Lower lobe of right lung (tissue), 2 donors: Measurements from ENCODE around the gene EVA1B. TPM values are rescaled to one million over a fixed set of nuclear protein-coding genes. Genes with fewer than 3 reads are reported as not detected.

Experiments
- ATAC-seq, 2 donors: fragments of 200-7000 bp; cut with Tn5 transposase; one replicate each; pipeline ENCODE4 v1.9.1; 2020 to 2022; ENCODE audit warnings: mild to moderate bottlenecking in 2 of 2, moderate library complexity in 2 of 2
- DNase-seq: peaks from one replicate; pipeline ENCODE4 v3.0.0-alpha.2; 2020
- H3K27ac ChIP-seq: fragments of 200-600 bp; one replicate; pipeline ENCODE4 v1.8.0; 2022
- H3K27me3 ChIP-seq: fragments of 200-600 bp; one replicate; pipeline ENCODE4 v1.8.0; 2022; ENCODE audit warnings: low read depth
- H3K36me3 ChIP-seq: fragments of 200-600 bp; one replicate; pipeline ENCODE4 v1.8.0; 2022; ENCODE audit warnings: mild to moderate bottlenecking
- H3K4me1 ChIP-seq: fragments of 200-600 bp; one replicate; pipeline ENCODE4 v1.8.0; 2022
- H3K4me3 ChIP-seq: fragments of 200-600 bp; one replicate; pipeline ENCODE4 v1.8.0; 2022; ENCODE audit warnings: mild to moderate bottlenecking
- H3K9me3 ChIP-seq: fragments of 200-600 bp; one replicate; pipeline ENCODE4 v1.8.0; 2022
- CTCF ChIP-seq: fragments of 200-600 bp; IDR thresholded peaks from one replicate; pipeline ENCODE4 v1.8.0; 2022; ENCODE audit warnings: antibody characterized with exemption, mild to moderate bottlenecking
- intact Hi-C: fragments of 100-400 bp; cut with DNase I; formaldehyde crosslinking; loops from one replicate; pipeline ENCODE4 v1.11.0; 2022
- total RNA-seq: library from RNA; stranded (reverse); fragmentation: NEBNext Ultra II Directional; extraction: Animal tissue kit (Norgen Biotek cat#: 25700); gene quantifications from one replicate; pipeline ENCODE4 v1.2.1, GENCODE V29; 2021
- donor health status: DM: no; HTN: yes; CAD: no; lungs with severe emphysema.

Gene EVA1B
- total RNA-seq, 1 donor from 2014 or later, result 25.7 TPM

DNA sequence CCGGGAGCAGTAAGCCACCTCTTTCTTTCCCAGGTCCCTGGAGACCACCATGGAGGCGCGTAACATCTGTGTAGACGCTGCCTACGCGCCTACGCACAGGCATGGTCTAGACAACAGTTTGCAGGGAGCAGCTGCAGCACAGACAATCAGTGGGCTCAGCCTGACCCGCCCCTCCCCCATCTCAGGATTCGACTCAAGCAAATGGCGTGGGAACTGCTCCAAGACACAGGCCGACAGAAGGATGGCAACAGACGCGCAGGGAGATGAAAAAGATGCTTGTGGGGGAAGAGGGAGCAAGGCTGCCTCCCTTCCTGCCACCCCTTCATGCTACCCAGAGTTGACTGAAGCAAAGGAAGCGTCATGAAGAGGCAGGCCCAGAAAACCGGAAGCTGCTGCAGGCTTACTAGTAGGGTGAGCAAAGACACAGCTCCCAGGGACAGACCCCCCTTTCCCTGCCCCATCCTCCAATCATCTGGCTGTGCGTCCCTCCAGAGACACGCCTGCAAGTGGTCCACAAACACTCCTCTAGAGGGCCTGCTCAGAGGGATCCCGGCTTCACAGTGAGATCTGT, 42.7 kb upstream of the EVA1B start:
- Histone ChIP-seq H3K27me3 (no peaks in the 10 kb centered on the region), H3K27ac (peak overlapping the region; percentile 66), H3K4me3 (no peak overlapping the region), H3K9me3 (no peaks in the 10 kb centered on the region), H3K4me1 (peaks cover 48% of the 10 kb centered on the region), H3K36me3 (peaks cover 27% of the 10 kb centered on the region)
- DNase-seq, result peak; percentile 75
- peak; percentile 56 to 70 for ATAC-seq
- intact Hi-C loops, result no loop called here
- TF ChIP-seq CTCF, result no peak

DNA sequence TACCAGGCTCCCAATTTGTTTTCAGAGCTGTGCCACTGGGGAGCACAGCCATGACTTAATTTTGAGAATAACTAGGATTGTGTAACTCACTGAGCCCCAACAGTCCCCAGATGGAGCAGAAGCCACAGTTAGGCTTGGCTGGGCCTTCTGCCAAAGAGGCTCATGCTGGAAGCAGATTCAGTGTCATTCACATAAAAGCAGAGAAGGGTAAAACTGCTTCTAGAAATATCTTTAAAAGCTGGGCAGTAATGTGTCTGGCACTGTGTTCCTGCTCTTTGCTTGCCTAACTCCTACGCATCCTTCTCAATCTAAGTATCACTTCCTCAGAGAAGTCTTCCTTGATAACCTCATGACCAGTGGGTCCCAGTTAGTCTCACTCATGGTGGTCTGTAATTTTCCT, 41.9 kb upstream of the EVA1B start:
- H3K36me3 ChIP-seq, result peaks cover 33% of the 10 kb centered on the region
- DNase-seq (no peak), ATAC-seq (peak; percentile 46 to 51)
- no peak overlapping the region for H3K4me3 ChIP-seq
- H3K27ac ChIP-seq, result peak overlapping the region; percentile 66
- intact Hi-C loops, result no loop called here
- peaks cover 42% of the 10 kb centered on the region for H3K4me1 ChIP-seq
- H3K9me3 ChIP-seq, result no peaks in the 10 kb centered on the region
- TF ChIP-seq CTCF, result no peak
- no peaks in the 10 kb centered on the region for H3K27me3 ChIP-seq

GRCh38 chr1:36359911-36360550, 36.6 kb upstream of the EVA1B start:
- no peak for TF ChIP-seq CTCF
- Histone ChIP-seq H3K4me1 (peaks cover 13% of the 10 kb centered on the region), H3K27me3 (no peaks in the 10 kb centered on the region), H3K36me3 (peaks cover 69% of the 10 kb centered on the region), H3K4me3 (no peak overlapping the region), H3K9me3 (no peaks in the 10 kb centered on the region), H3K27ac (peak overlapping the region; percentile 53)
- intact Hi-C loops, result no loop called here
- DNase-seq, result no peak
- peak; percentile 81 to 82 for ATAC-seq

- no peaks in the 10 kb centered on the region for H3K9me3 ChIP-seq
- DNase-seq, result no peak
- intact Hi-C loops, result no loop called here
- no peaks in the 10 kb centered on the region for H3K27me3 ChIP-seq
- H3K4me1 ChIP-seq, result peaks cover 9% of the 10 kb centered on the region
- TF ChIP-seq CTCF, result no peak
- H3K27ac ChIP-seq, result peak overlapping the region; percentile 53
- peaks cover 75% of the 10 kb centered on the region for H3K36me3 ChIP-seq
- H3K4me3 ChIP-seq, result no peak overlapping the region
- no peak for ATAC-seq
Measured at GRCh38 chr1:36359383-36359782, 35.9 kb upstream of the EVA1B start.

GRCh38 chr1:36358514-36359084, 35.2 kb upstream of the EVA1B start:
- H3K27me3 ChIP-seq, result no peaks in the 10 kb centered on the region
- no peak for TF ChIP-seq CTCF
- H3K36me3 ChIP-seq, result peaks cover 83% of the 10 kb centered on the region
- intact Hi-C loops, result no loop called here
- H3K27ac ChIP-seq, result no peak overlapping the region
- no peaks in the 10 kb centered on the region for H3K9me3 ChIP-seq
- H3K4me1 ChIP-seq, result peaks cover 9% of the 10 kb centered on the region
- no peak overlapping the region for H3K4me3 ChIP-seq
- no peak for DNase-seq
- no peak for ATAC-seq
